ENCODE measurements around the gene PEX11B.

The PEX11B gene

GRCh38 chr1:145918144-145918991, at the start of gene PEX11B:
TSS of gene PEX11B (minus strand) at chr1:145918717. CDS start at chr1:145918688, 29 bp downstream.
- DNase-seq (ENCODE audit: low spot score): peak; percentile 93

- no peak for DNase-seq (ENCODE audit: low spot score)
Observed at GRCh38 chr1:145967288-145967687, 48.8 kb upstream of the PEX11B start.

- DNase-seq (ENCODE audit: low spot score): no peak
Observed at GRCh38 chr1:145965119-145965744, 46.7 kb upstream of the PEX11B start.

- DNase-seq (ENCODE audit: low spot score): peak; percentile 92
Observed at GRCh38 chr1:145964328-145965118, 46.0 kb upstream of the PEX11B start, which contains the start of the genes ANKRD34A and POLR3GL. TSS of gene ANKRD34A (minus strand) at chr1:145964575. CDS start at chr1:145961759, 2,816 bp downstream. TSS of gene POLR3GL (plus strand) at chr1:145964690. CDS start at chr1:145974866, 10,176 bp downstream.

GRCh38 chr1:145963265-145964019, 44.9 kb upstream of the PEX11B start:
- DNase-seq (ENCODE audit: low spot score): no peak

GRCh38 chr1:145962157-145963102, 43.9 kb upstream of the PEX11B start:
- peak; percentile 72 for DNase-seq (ENCODE audit: low spot score)

- DNase-seq (ENCODE audit: low spot score): no peak
Observed at GRCh38 chr1:145961425-145962156, 43.1 kb upstream of the PEX11B start.

- DNase-seq (ENCODE audit: low spot score): no peak
Observed at GRCh38 chr1:145961109-145961424, 42.5 kb upstream of the PEX11B start.

- DNase-seq (ENCODE audit: low spot score): peak; percentile 84
Observed at GRCh38 chr1:145960468-145961108, 42.1 kb upstream of the PEX11B start.

- DNase-seq (ENCODE audit: low spot score): no peak
Observed at GRCh38 chr1:145959957-145960467, 41.5 kb upstream of the PEX11B start.

GRCh38 chr1:145959333-145959732, 40.8 kb upstream of the PEX11B start:
- no peak for DNase-seq (ENCODE audit: low spot score)

GRCh38 chr1:145958734-145959133, 40.2 kb upstream of the PEX11B start:
- DNase-seq (ENCODE audit: low spot score): no peak

GRCh38 chr1:145957443-145958319, 39.2 kb upstream of the PEX11B start, which contains the start of gene LIX1L:
TSS of gene LIX1L (minus strand) at chr1:145958017. CDS start at chr1:145957927, 90 bp downstream.
- DNase-seq (ENCODE audit: low spot score): peak; percentile 96

- no peak for DNase-seq (ENCODE audit: low spot score)
Observed at GRCh38 chr1:145956781-145957442, 38.4 kb upstream of the PEX11B start.

- DNase-seq (ENCODE audit: low spot score): no peak
Observed at GRCh38 chr1:145956361-145956760, 37.8 kb upstream of the PEX11B start.

GRCh38 chr1:145955436-145955835, 36.9 kb upstream of the PEX11B start:
- DNase-seq (ENCODE audit: low spot score): no peak

- no peak for DNase-seq (ENCODE audit: low spot score)
Observed at GRCh38 chr1:145953861-145954260, 35.3 kb upstream of the PEX11B start.

All from left forelimb (tissue), 1 donor.